ENCODE data around the gene NPHS1.

DNA sequence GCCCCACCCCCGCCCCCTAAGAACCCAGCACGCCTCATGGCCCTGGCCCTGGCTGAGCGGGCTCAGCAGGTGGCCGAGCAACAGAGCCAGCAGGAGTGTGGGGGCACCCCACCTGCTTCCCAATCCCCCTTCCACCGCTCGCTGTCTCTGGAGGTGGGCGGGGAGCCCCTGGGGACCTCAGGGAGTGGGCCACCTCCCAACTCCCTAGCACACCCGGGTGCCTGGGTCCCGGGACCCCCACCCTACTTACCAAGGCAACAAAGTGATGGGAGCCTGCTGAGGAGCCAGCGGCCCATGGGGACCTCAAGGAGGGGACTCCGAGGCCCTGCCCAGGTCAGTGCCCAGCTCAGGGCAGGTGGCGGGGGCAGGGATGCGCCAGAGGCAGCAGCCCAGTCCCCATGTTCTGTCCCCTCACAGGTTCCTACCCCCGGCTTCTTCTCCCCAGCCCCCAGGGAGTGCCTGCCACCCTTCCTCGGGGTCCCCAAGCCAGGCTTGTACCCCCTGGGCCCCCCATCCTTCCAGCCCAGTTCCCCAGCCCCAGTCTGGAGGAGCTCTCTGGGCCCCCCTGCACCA is 65.0 kb downstream of the NPHS1 start:
- TF ChIP-seq POLR2AphosphoS5 (IDR thresholded peaks at IDR 0.05; ENCODE audit: borderline replicate concordance, low read depth, low read length) (no peak), EZH2 (IDR thresholded peaks at IDR 0.05) (no peak)

Measured in SK-N-MC (cell line).